ENCODE data around the gene TMEM101.

The TMEM101 gene

DNA sequence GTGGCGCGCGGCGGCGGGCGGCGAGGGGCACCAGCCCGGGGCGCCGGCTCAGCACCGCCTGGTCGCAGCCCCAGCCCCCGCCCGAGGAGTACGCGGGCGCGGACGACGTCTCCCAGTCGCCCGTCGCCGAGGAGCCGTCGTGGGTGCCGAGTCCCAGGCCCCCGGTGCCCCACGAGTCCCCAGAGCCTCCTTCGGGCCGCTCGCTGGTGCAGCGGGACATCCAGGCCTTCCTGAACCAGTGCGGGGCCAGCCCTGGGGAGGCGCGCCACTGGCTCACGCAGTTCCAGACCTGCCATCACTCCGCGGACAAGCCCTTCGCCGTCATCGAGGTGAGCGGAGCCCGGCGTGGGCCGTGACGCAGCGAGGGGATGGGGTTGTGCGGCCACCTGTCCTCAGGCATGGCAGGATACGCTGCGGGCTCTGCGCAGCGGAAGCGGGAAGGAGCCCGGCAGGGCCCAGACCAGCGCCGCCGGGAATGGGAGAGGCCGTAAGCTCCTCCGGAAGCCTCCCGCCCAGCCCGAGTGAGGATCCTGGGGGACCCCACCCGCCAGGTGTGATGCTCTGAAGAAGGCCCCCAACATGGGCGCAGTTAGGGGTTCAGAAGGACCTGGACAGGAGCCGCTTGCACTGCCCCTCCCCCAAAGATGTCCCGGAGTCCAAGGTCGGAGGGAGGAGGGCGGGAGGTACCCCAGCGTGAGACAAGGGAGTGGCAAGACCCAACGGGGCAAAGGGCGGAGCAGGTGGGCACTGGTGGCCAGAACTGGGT lies 9.8 kb downstream of the TMEM101 start:
- H3K36me3 Mint-ChIP-seq (ENCODE audit: low read depth) = peaks cover 3% of the 10 kb centered on the region
- H3K27ac Mint-ChIP-seq = no peak overlapping the region
- H3K9me3 Mint-ChIP-seq = no peaks in the 10 kb centered on the region
- peaks cover 15% of the 10 kb centered on the region for H3K4me1 Mint-ChIP-seq
- H3K27me3 Mint-ChIP-seq (ENCODE audit: low read depth) = peaks cover 79% of the 10 kb centered on the region
- TF ChIP-seq, protein P1, sequence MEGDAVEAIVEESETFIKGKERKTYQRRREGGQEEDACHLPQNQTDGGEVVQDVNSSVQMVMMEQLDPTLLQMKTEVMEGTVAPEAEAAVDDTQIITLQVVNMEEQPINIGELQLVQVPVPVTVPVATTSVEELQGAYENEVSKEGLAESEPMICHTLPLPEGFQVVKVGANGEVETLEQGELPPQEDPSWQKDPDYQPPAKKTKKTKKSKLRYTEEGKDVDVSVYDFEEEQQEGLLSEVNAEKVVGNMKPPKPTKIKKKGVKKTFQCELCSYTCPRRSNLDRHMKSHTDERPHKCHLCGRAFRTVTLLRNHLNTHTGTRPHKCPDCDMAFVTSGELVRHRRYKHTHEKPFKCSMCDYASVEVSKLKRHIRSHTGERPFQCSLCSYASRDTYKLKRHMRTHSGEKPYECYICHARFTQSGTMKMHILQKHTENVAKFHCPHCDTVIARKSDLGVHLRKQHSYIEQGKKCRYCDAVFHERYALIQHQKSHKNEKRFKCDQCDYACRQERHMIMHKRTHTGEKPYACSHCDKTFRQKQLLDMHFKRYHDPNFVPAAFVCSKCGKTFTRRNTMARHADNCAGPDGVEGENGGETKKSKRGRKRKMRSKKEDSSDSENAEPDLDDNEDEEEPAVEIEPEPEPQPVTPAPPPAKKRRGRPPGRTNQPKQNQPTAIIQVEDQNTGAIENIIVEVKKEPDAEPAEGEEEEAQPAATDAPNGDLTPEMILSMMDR (IDR thresholded peaks at IDR 0.05; ENCODE audit: unreplicated experiment in 3 of 3) = no peak
- peak overlapping the region in 2 of 3 experiments; percentile 41 to 61 for H3K4me3 Mint-ChIP-seq

DNA sequence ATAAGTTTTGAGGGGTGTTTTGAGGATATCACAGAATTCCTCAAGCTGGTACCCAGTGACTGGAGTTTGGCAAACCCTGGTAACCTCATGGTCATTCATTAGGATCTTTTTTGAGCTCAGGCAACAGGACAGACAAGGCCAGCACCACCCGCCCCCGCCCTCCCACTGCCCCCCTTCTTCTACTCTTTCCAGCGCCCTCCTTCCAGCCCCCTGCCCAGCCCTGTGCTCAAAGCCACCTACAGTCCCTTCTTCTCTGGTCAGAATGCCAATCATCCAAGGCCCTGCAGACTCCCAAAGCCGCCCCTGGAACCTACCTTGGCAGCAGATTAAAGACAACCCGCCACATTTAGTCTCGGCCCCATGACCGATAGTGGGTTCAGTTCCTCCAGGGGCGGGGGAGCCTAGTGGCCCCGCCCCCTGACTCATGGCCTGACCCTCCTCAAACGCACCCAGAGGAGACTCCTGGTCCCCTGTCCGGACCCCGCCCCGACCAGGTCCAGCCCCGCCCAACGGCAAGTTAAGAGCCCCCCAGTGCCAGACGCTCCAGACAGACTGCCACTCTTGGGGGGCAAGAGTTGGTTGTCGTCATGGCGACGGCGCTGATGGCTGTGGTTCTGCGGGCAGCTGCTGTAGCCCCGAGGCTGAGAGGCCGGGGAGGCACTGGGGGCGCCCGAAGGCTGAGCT lies 10.5 kb downstream of the TMEM101 start, which contains the start of gene NAGS:
Gene NAGS (plus strand): TSS at position 546 of the 684 bp plus-strand sequence. CDS start 42 bp downstream, at position 588.
- Mint-ChIP-seq H3K9me3 (no peaks in the 10 kb centered on the region), H3K4me3 (peak within 1 kb of the TSS; percentile 38 to 61 (median 48)), H3K27me3 (ENCODE audit: low read depth) (peaks cover 80% of the 10 kb centered on the region), H3K4me1 (peaks cover 15% of the 10 kb centered on the region), H3K36me3 (ENCODE audit: low read depth) (no peaks in the 10 kb centered on the region), H3K27ac (no peak within 1 kb of the TSS)
- TF ChIP-seq, protein P1 (IDR thresholded peaks at IDR 0.05; ENCODE audit: unreplicated experiment in 3 of 3) = no peak

DNA sequence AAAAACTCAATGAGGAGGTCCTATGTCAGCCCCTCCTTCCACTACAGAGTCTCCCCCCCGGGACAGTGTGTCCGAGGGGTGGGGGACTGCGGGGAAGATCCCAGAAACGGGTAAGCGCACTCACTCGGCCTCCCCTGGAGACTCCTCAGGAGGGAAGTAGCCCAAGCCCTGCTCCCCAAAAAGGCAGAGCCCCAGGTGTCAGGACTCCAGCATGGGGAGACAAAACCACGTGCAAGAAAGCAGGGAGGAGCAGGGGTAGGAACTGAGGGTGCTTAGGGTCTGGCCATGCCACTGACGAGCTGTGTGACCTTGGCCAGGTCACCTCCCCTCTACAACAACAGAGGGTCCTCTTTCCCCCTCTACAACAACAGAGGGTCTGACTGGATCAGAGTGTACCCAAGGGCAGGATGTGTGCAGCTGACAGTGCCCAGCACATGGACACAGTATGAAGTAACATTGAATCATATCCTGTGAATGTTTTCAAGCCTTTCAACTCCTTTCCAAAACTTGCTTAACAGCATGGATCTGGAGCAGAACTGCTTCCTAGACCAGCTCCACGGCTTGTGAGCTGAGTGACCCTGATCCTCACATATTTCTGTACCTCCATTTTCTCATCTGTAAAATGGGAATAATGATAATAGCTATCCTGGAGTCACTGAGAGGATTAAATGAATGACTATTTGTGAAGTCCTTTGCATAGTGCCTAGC lies 12.5 kb downstream of the TMEM101 start:
- no peak overlapping the region for H3K4me3 Mint-ChIP-seq
- no peaks in the 10 kb centered on the region for H3K36me3 Mint-ChIP-seq (ENCODE audit: low read depth)
- H3K27me3 Mint-ChIP-seq (ENCODE audit: low read depth) = peaks cover 78% of the 10 kb centered on the region
- H3K9me3 Mint-ChIP-seq = no peaks in the 10 kb centered on the region
- H3K27ac Mint-ChIP-seq = no peak overlapping the region
- H3K4me1 Mint-ChIP-seq = peaks cover 5% of the 10 kb centered on the region
- TF ChIP-seq, protein P1 (IDR thresholded peaks at IDR 0.05; ENCODE audit: unreplicated experiment in 3 of 3) = no peak

DNA sequence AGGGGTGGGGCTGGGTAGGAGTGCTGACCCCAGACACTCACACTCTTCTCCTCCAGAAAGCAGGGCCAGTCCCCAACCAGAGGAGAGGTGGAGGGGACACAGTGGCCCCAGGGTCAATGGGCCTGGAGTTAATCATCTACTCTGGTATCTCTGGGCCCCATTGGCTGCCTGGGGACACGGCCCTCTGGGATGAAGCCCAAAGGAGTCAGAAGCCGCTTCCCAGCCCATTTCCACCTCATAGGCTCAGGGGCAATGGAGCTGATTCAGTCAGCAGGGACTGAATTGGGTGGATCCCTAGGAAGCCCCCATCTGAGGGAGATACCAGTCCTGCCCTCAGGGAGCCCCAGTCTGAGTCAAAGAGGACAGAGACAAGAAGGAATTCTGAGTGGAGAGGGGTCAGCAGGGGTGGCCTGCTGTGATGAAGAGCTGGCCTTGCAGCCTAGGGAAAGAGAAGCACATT lies 13.3 kb downstream of the TMEM101 start:
- Mint-ChIP-seq H3K4me1 (peaks cover 5% of the 10 kb centered on the region), H3K9me3 (no peaks in the 10 kb centered on the region), H3K27me3 (ENCODE audit: low read depth) (peaks cover 70% of the 10 kb centered on the region), H3K27ac (no peak overlapping the region), H3K36me3 (ENCODE audit: low read depth) (no peaks in the 10 kb centered on the region), H3K4me3 (peak overlapping the region in 1 of 3 experiments; percentile 8)
- TF ChIP-seq, protein P1 (IDR thresholded peaks at IDR 0.05; ENCODE audit: unreplicated experiment in 3 of 3) = no peak

DNA sequence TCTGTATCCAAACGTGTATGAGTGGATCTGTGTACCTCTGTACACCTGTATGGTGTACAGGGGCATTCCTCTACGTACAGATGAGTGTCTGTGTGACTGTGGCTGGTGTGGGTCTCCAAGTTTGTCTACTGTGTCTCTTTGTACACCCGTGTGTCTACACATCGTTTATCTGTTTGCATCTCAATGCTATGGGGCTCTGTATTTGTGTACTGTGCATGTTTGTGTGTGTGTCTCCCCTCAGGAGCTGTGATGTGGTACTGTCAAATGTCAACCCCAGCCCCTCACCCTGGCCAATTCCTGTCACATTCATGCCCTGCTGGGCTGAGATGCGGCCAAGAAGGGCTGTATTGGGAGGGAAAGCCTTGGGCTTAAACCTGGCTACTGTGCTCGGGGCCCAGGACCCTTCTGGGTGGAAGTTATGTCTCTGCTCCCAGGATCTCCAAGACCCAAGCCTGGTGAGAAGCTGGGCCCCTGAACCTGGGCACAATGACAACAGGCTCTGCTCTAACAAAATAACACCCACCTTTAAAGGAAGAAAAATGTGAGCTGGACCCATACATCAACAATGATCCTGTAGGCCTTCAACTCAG lies 13.8 kb downstream of the TMEM101 start:
- Mint-ChIP-seq H3K4me1 (peaks cover under 1% of the 10 kb centered on the region), H3K4me3 (no peak overlapping the region), H3K36me3 (ENCODE audit: low read depth) (no peaks in the 10 kb centered on the region), H3K9me3 (no peaks in the 10 kb centered on the region), H3K27ac (no peak overlapping the region), H3K27me3 (ENCODE audit: low read depth) (peaks cover 68% of the 10 kb centered on the region)
- TF ChIP-seq, protein P1 (IDR thresholded peaks at IDR 0.05; ENCODE audit: unreplicated experiment in 3 of 3) = no peak

Data from nephron (organoid).